ENCODE measurements around the gene SMAD6. TPM values are rescaled to one million over a fixed set of nuclear protein-coding genes. Genes with fewer than 3 reads are reported as not detected.

The SMAD6 gene
- total and polyA plus RNA-seq, 11 donors = 10.4 to 65.9 (median 20.6) TPM

GRCh38 chr15:66711260-66711659 is 9.2 kb downstream of the SMAD6 start:
- H3K36me3 ChIP-seq = peaks cover 0 to 50% (median 1%) of the 10 kb centered on the region in 9 donors
- no peaks in the 10 kb centered on the region for H3K9me3 ChIP-seq
- 50 to 61% (median 59%) methylated on average over 2 of the region's 2 CpGs for WGBS, 4 donors
- no peak for ATAC-seq
- peak overlapping the region in 1 of 12 donors; percentile 39 for H3K27ac ChIP-seq
- TF ChIP-seq CTCF (IDR thresholded peaks at IDR 0.05) (no peak), POLR2A (IDR thresholded peaks at IDR 0.05) (no peak)
- intact Hi-C loops (cut with DNase I) = loop anchor here in 2 of 10 donors (5.0 kb wide), 2 partner anchors 36 to 61 kb away; no protein-coding TSS in a partner anchor
- no peaks in the 10 kb centered on the region for H3K27me3 ChIP-seq
- H3K4me3 ChIP-seq = no peak overlapping the region
- DNase-seq = no peak
- peaks cover 1 to 67% (median 36%) of the 10 kb centered on the region in 12 donors for H3K4me1 ChIP-seq

GRCh38 chr15:66711862-66712261 is 9.8 kb downstream of the SMAD6 start:
- DNase-seq (no peak), ATAC-seq (no peak)
- H3K4me1 ChIP-seq = peaks cover 0 to 67% (median 33%) of the 10 kb centered on the region in 12 donors
- H3K36me3 ChIP-seq = peaks cover 0 to 51% (median 7%) of the 10 kb centered on the region in 9 donors
- H3K27me3 ChIP-seq = no peaks in the 10 kb centered on the region
- no peak for TF ChIP-seq CTCF (IDR thresholded peaks at IDR 0.05)
- TF ChIP-seq POLR2A (IDR thresholded peaks at IDR 0.05) = no peak
- no peak overlapping the region for H3K4me3 ChIP-seq
- intact Hi-C loops (cut with DNase I) = loop anchor here in 2 of 10 donors (5.0 kb wide), 2 partner anchors 35 to 60 kb away; no protein-coding TSS in a partner anchor
- WGBS, 4 donors = 68 to 80% (median 70%) methylated on average over 5 of the region's 5 CpGs
- H3K9me3 ChIP-seq = no peaks in the 10 kb centered on the region
- H3K27ac ChIP-seq = peak overlapping the region in 1 of 12 donors; percentile 39

GRCh38 chr15:66713843-66714508 is 11.9 kb downstream of the SMAD6 start:
- Histone ChIP-seq H3K4me1 (peaks cover 0 to 65% (median 30%) of the 10 kb centered on the region in 12 donors), H3K9me3 (no peaks in the 10 kb centered on the region), H3K27me3 (no peaks in the 10 kb centered on the region), H3K4me3 (no peak overlapping the region), H3K27ac (peak overlapping the region in 1 of 12 donors; percentile 40), H3K36me3 (peaks cover 0 to 60% (median 19%) of the 10 kb centered on the region in 9 donors)
- DNase-seq (no peak), ATAC-seq (no peak)
- intact Hi-C loops (cut with DNase I) = loop anchor here in 2 of 10 donors (5.0 kb wide), 2 partner anchors 33 to 58 kb away; no protein-coding TSS in a partner anchor
- TF ChIP-seq POLR2A (IDR thresholded peaks at IDR 0.05) (no peak), CTCF (IDR thresholded peaks at IDR 0.05) (no peak)
- WGBS, 4 donors = 87 to 92% (median 90%) methylated on average over 8 of the region's 8 CpGs

- DNase-seq (peak in 1 of 5 donors; percentile 16), ATAC-seq (no peak)
- no peak overlapping the region for H3K4me3 ChIP-seq
- H3K27ac ChIP-seq = peak overlapping the region in 1 of 12 donors; percentile 40
- H3K9me3 ChIP-seq = no peaks in the 10 kb centered on the region
- intact Hi-C loops (cut with DNase I) = loop anchor here in 2 of 10 donors (5.0 kb wide), 2 partner anchors 33 to 58 kb away; no protein-coding TSS in a partner anchor
- peaks cover 0 to 65% (median 30%) of the 10 kb centered on the region in 12 donors for H3K4me1 ChIP-seq
- 69 to 85% (median 77%) methylated on average over 6 of the region's 6 CpGs for WGBS, 4 donors
- TF ChIP-seq POLR2A (IDR thresholded peaks at IDR 0.05) (no peak), CTCF (IDR thresholded peaks at IDR 0.05) (no peak)
- H3K36me3 ChIP-seq = peaks cover 0 to 61% (median 19%) of the 10 kb centered on the region in 9 donors
- no peaks in the 10 kb centered on the region for H3K27me3 ChIP-seq
Measured at GRCh38 chr15:66714543-66714981, 12.5 kb downstream of the SMAD6 start.

Measured in heart left ventricle (tissue), 16 donors.